GM12864 (cell line): ENCODE data around the gene STRAP.
"Not testable (repeated sequence)": the region's sequence is repeated elsewhere in the genome, so short reads cannot be mapped to it uniquely, and the experiment has no call there.

Source experiments
- DNase-seq: peaks from one replicate; pipeline ENCODE4 v3.0.0-alpha.2; 2011; ENCODE audit warnings: low read depth
- H3K4me3 ChIP-seq: 2 replicates; pipeline ENCODE4 v1.5.1; 2011; ENCODE audit warnings: mild to moderate bottlenecking, low read depth, low read length, control low read depth
- CTCF ChIP-seq: IDR thresholded peaks from 2 replicates; pipeline ENCODE4 v1.5.1; 2011; ENCODE audit warnings: low read depth, mild to moderate bottlenecking, moderate library complexity, low read length, control low read depth, inconsistent platforms; ENCODE audit errors: missing control alignments

The STRAP gene

GRCh38 chr12:15897433-15897832, 15.2 kb downstream of the STRAP start:
- TF ChIP-seq CTCF, result no peak
- DNase-seq, result no peak
- no peak overlapping the region for H3K4me3 ChIP-seq

- TF ChIP-seq CTCF, result peak; percentile 45
- DNase-seq, result no peak
- H3K4me3 ChIP-seq, result no peak overlapping the region
Measured at GRCh38 chr12:15899282-15899870, 17.2 kb downstream of the STRAP start.

GRCh38 chr12:15904378-15904920, 22.3 kb downstream of the STRAP start:
- TF ChIP-seq CTCF, result no peak
- no peak overlapping the region for H3K4me3 ChIP-seq
- DNase-seq, result no peak

- DNase-seq, result no peak
- no peak for TF ChIP-seq CTCF
- H3K4me3 ChIP-seq, result no peak overlapping the region; the same call in 1 of the 2 replicates
Measured at GRCh38 chr12:15910468-15910863, 28.3 kb downstream of the STRAP start.

GRCh38 chr12:15910864-15911721, 28.9 kb downstream of the STRAP start, which contains the start of gene DERA:
TSS of gene DERA (plus strand) at chr12:15911332. CDS start at chr12:15911384, 52 bp downstream.
- H3K4me3 ChIP-seq, result peak within 1 kb of the TSS; percentile 85
- TF ChIP-seq CTCF, result no peak
- DNase-seq, result no peak

GRCh38 chr12:15911931-15912330, 29.7 kb downstream of the STRAP start:
- peak overlapping the region; percentile 85 for H3K4me3 ChIP-seq
- DNase-seq, result not testable (repeated sequence)

GRCh38 chr12:15914131-15914530, 31.9 kb downstream of the STRAP start:
- H3K4me3 ChIP-seq, DNase-seq: not testable (repeated sequence)
